HCT116 (cell line): Measurements from ENCODE around the gene SLC25A47. TPM values are rescaled to one million over a fixed set of nuclear protein-coding genes. Genes with fewer than 3 reads are reported as not detected.

Experiments
- ATAC-seq: fragments of 200-7000 bp; cut with Tn5 transposase; 2 replicates; pipeline ENCODE4 v1.9.1; 2020; ENCODE audit warnings: mild to moderate bottlenecking, moderate library complexity
- BruUV-seq: library from RNA; stranded (reverse); fragments of 400-500 nt; replicated peaks from 2 replicates; lab custom pipeline; 2021; lab: Mats Ljungman, UMichigan
- CTCF ChIA-PET: fragments of 300-600 bp; sonication (Branson Sonifier 250); formaldehyde crosslinking; loops from one replicate; lab custom pipeline; 2021; ENCODE audit warnings: antibody characterized with exemption; lab: Charles Lee
- POLR2A ChIA-PET: fragments of 300-600, 350-600 bp; sonication (Branson Sonifier 250); formaldehyde crosslinking; loops from one replicate; lab custom pipeline; 2021; ENCODE audit warnings: antibody characterized with exemption; lab: Charles Lee
- RAD21 ChIA-PET, 2 experiments: fragments of 300-600 bp; sonication (Branson Sonifier 250); formaldehyde crosslinking; loops; one replicate each; lab custom pipeline; 2023; ENCODE audit warnings: low total read pairs in 2 of 2; ENCODE audit not compliant: uncharacterized antibody in 2 of 2, unreplicated experiment in 2 of 2, low non-redundant PET in 1 of 2; lab: Charles Lee
- DNase-seq: peaks from one replicate; pipeline ENCODE4 v3.0.0-alpha.2; 2010; ENCODE audit warnings: low read depth, low spot score
- H2AFZ ChIP-seq: fragments of 200-600 bp; shearing (Covaris generic), sonication (generic); 2 replicates; pipeline ENCODE4 v1.6.1; 2017; ENCODE audit warnings: low read depth, mixed run types, mixed read lengths, antibody characterized with exemption, low read length; ENCODE audit not compliant: poor library complexity, severe bottlenecking
- H3K27ac ChIP-seq: 2 replicates; pipeline ENCODE4 v1.5.1; 2012; ENCODE audit warnings: low read depth, low read length
- H3K27me3 ChIP-seq: fragments of 200-600 bp; sonication (generic); 2 replicates; pipeline ENCODE4 v1.6.1; 2016; ENCODE audit warnings: mixed run types, low read length, mixed read lengths; ENCODE audit not compliant: insufficient read depth
- H3K36me3 ChIP-seq, 2 experiments: fragments of 200-500 bp in 1 of 2; fragments of 200-600 bp in 1 of 2; sonication (Bioruptor generic) in 1 of 2; sonication (generic) in 1 of 2; 2 replicates each; pipeline versions ENCODE4 v1.5.1 to v1.6.1; 2014 to 2016; ENCODE audit warnings: low read length in 2 of 2, inconsistent platforms in 1 of 2, mixed read lengths in 1 of 2, mixed run types in 1 of 2; ENCODE audit not compliant: insufficient read depth in 2 of 2, control insufficient read depth in 1 of 2
- H3K4me1 ChIP-seq, 2 experiments: fragments of 200-600 bp in 1 of 2; sonication (generic) in 1 of 2; 2 replicates each; pipeline versions ENCODE4 v1.5.1 to v1.6.1; 2012 to 2017; ENCODE audit warnings: low read length in 2 of 2, inconsistent platforms in 1 of 2, mild to moderate bottlenecking in 1 of 2, mixed read lengths in 1 of 2, mixed run types in 1 of 2, moderate library complexity in 1 of 2; ENCODE audit not compliant: insufficient read depth in 2 of 2, control insufficient read depth in 1 of 2
- H3K4me2 ChIP-seq: fragments of 200-600 bp; sonication (generic); 2 replicates; pipeline ENCODE4 v1.6.1; 2017; ENCODE audit warnings: mixed run types, low read length, mixed read lengths
- H3K4me3 ChIP-seq, 2 experiments: fragments of 200-600 bp in 1 of 2; sonication (generic) in 1 of 2; replicated peaks in 1 of 2; 2 replicates each; pipeline ENCODE4 v1.5.1; 2011 to 2016; ENCODE audit warnings: low read length in 2 of 2, control low read depth in 1 of 2, low read depth in 1 of 2, mild to moderate bottlenecking in 1 of 2, mixed read lengths in 1 of 2, mixed run types in 1 of 2
- H3K79me2 ChIP-seq: fragments of 200-600 bp; sonication (generic); 2 replicates; pipeline ENCODE4 v1.6.1; 2017; ENCODE audit warnings: mild to moderate bottlenecking, mixed run types, low read length, moderate library complexity, mixed read lengths; ENCODE audit not compliant: insufficient read depth
- H3K9ac ChIP-seq: fragments of 200-600 bp; sonication (generic); 2 replicates; pipeline ENCODE4 v1.6.1; 2016; ENCODE audit warnings: low read length, mixed read lengths
- H3K9me2 ChIP-seq: fragments of 200-600 bp; sonication (generic), shearing (Covaris generic); 2 replicates; pipeline ENCODE4 v1.6.1; 2017; ENCODE audit warnings: mixed run types, mild to moderate bottlenecking, moderate library complexity; ENCODE audit not compliant: insufficient read depth
- H3K9me3 ChIP-seq, 2 experiments: fragments of 200-500 bp in 1 of 2; fragments of 200-600 bp in 1 of 2; sonication (Bioruptor generic) in 1 of 2; sonication (generic) in 1 of 2; 2 replicates each; pipeline ENCODE4 v1.6.1; 2014 to 2017; ENCODE audit warnings: low read length in 2 of 2, mixed read lengths in 2 of 2, inconsistent platforms in 1 of 2, low read depth in 1 of 2, mild to moderate bottlenecking in 1 of 2, mixed run types in 1 of 2, moderate library complexity in 1 of 2; ENCODE audit not compliant: control insufficient read depth in 1 of 2, insufficient read depth in 1 of 2
- H4K20me1 ChIP-seq: fragments of 200-600 bp; sonication (generic), shearing (Covaris generic); 2 replicates; pipeline ENCODE4 v1.6.1; 2017; ENCODE audit warnings: mixed run types, mild to moderate bottlenecking, moderate library complexity; ENCODE audit not compliant: insufficient read depth
- CBX3 ChIP-seq: IDR thresholded peaks from 2 replicates; pipeline ENCODE4 v1.6.1; 2012; ENCODE audit warnings: low read depth
- CEBPB ChIP-seq: IDR thresholded peaks from 2 replicates; pipeline ENCODE4 v1.6.1; 2012; ENCODE audit warnings: low read depth
- ELF1 ChIP-seq: IDR thresholded peaks from 2 replicates; pipeline ENCODE4 v1.6.1; 2012; ENCODE audit warnings: low read depth, borderline replicate concordance
- EZH2 ChIP-seq: fragments of 200-600 bp; sonication (generic); IDR thresholded peaks from 2 replicates; pipeline ENCODE4 v1.6.1; 2017; ENCODE audit warnings: antibody characterized with exemption, mixed run types
- FOSL1 ChIP-seq: IDR thresholded peaks from 2 replicates; pipeline ENCODE4 v1.6.1; 2012; ENCODE audit warnings: low read depth
- RAD21 ChIP-seq: IDR thresholded peaks from 2 replicates; pipeline ENCODE4 v1.6.1; 2012; ENCODE audit warnings: low read depth, mild to moderate bottlenecking
- YY1 ChIP-seq: IDR thresholded peaks from 2 replicates; pipeline ENCODE4 v1.6.1; 2011; ENCODE audit warnings: low read length, low read depth, moderate library complexity, mild to moderate bottlenecking; ENCODE audit not compliant: insufficient replicate concordance; ENCODE audit errors: extremely low read depth
- intact Hi-C: fragments of 100-400 bp; cut with micrococcal nuclease; formaldehyde crosslinking; loops from 2 replicates; pipeline ENCODE4 v1.10.0; 2022
- total RNA-seq: library from RNA; stranded (reverse); gene quantifications from one replicate; pipeline ENCODE4 v1.2.1, GENCODE V29; 2021; ENCODE audit not compliant: unreplicated experiment
- TF ChIP-seq, protein P1 (sequence below), 3 experiments: fragments of 200-600 bp in 1 of 3; sonication (generic) in 1 of 3; IDR thresholded peaks in 2 of 3; conservative IDR thresholded peaks in 1 of 3; 2 replicates each; pipeline ENCODE4 v1.5.1; 2012 to 2017; ENCODE audit warnings: low read depth in 2 of 3, low read length in 2 of 3, antibody characterized with exemption in 1 of 3, borderline replicate concordance in 1 of 3, control low read depth in 1 of 3, mild to moderate bottlenecking in 1 of 3, mixed read lengths in 1 of 3, mixed run types in 1 of 3, moderate library complexity in 1 of 3; ENCODE audit not compliant: insufficient read depth in 1 of 3
- TF ChIP-seq, protein P2 (sequence below): IDR thresholded peaks from 2 replicates; pipeline ENCODE4 v1.6.1; 2012
- TF ChIP-seq, protein P3 (sequence below): IDR thresholded peaks from 2 replicates; pipeline ENCODE4 v1.6.1; 2012; ENCODE audit warnings: low read depth

SLC25A47 gene
- total RNA-seq, 1 experiment from 2014 or later, result 0.17 TPM

DNA sequence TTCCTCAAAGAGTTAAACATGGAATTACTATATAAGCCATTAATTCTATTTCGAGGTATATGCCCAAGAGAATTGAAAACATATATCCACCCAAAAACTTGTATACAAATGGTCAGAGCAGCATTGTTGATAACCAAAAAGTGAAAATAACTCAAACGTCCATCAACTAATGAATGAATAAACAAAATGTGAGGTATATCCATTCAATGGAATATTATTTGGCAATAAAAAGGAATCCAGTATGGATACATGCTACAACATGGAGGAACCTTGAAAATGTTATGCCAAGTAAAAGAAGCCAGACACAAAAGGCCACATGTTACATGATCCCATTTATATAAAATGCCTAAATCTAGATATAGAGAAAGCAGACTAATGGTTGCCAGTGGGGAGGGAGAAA, 36.0 kb downstream of the SLC25A47 start:
- POLR2A ChIA-PET, result no interaction called here
- TF ChIP-seq CBX3 (no peak), EZH2 (no peak), ELF1 (no peak), CEBPB (no peak), RAD21 (no peak), FOSL1 (no peak), YY1 (no peak)
- TF ChIP-seq, protein P1, sequence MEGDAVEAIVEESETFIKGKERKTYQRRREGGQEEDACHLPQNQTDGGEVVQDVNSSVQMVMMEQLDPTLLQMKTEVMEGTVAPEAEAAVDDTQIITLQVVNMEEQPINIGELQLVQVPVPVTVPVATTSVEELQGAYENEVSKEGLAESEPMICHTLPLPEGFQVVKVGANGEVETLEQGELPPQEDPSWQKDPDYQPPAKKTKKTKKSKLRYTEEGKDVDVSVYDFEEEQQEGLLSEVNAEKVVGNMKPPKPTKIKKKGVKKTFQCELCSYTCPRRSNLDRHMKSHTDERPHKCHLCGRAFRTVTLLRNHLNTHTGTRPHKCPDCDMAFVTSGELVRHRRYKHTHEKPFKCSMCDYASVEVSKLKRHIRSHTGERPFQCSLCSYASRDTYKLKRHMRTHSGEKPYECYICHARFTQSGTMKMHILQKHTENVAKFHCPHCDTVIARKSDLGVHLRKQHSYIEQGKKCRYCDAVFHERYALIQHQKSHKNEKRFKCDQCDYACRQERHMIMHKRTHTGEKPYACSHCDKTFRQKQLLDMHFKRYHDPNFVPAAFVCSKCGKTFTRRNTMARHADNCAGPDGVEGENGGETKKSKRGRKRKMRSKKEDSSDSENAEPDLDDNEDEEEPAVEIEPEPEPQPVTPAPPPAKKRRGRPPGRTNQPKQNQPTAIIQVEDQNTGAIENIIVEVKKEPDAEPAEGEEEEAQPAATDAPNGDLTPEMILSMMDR (IDR thresholded peaks at IDR 0.05 in 2 of 3, conservative IDR thresholded peaks at IDR 0.05 in 1 of 3; ENCODE audit: borderline replicate concordance in 1 of 3, insufficient read depth in 1 of 3, low read depth in 2 of 3, low read length in 2 of 3), result no peak
- TF ChIP-seq, protein P2, sequence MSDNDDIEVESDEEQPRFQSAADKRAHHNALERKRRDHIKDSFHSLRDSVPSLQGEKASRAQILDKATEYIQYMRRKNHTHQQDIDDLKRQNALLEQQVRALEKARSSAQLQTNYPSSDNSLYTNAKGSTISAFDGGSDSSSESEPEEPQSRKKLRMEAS, result no peak
- TF ChIP-seq, protein P3, sequence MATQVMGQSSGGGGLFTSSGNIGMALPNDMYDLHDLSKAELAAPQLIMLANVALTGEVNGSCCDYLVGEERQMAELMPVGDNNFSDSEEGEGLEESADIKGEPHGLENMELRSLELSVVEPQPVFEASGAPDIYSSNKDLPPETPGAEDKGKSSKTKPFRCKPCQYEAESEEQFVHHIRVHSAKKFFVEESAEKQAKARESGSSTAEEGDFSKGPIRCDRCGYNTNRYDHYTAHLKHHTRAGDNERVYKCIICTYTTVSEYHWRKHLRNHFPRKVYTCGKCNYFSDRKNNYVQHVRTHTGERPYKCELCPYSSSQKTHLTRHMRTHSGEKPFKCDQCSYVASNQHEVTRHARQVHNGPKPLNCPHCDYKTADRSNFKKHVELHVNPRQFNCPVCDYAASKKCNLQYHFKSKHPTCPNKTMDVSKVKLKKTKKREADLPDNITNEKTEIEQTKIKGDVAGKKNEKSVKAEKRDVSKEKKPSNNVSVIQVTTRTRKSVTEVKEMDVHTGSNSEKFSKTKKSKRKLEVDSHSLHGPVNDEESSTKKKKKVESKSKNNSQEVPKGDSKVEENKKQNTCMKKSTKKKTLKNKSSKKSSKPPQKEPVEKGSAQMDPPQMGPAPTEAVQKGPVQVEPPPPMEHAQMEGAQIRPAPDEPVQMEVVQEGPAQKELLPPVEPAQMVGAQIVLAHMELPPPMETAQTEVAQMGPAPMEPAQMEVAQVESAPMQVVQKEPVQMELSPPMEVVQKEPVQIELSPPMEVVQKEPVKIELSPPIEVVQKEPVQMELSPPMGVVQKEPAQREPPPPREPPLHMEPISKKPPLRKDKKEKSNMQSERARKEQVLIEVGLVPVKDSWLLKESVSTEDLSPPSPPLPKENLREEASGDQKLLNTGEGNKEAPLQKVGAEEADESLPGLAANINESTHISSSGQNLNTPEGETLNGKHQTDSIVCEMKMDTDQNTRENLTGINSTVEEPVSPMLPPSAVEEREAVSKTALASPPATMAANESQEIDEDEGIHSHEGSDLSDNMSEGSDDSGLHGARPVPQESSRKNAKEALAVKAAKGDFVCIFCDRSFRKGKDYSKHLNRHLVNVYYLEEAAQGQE, result no peak
- ATAC-seq, result no peak
- H3K4me1 ChIP-seq, result no peaks in the 10 kb centered on the region
- H3K9me3 ChIP-seq, result no peaks in the 10 kb centered on the region
- no peaks in the 10 kb centered on the region for H4K20me1 ChIP-seq
- no peak overlapping the region for H2AFZ ChIP-seq
- no peak overlapping the region for H3K9ac ChIP-seq
- no peaks in the 10 kb centered on the region for H3K79me2 ChIP-seq
- no TSS peak for BruUV-seq
- DNase-seq, result no peak
- H3K27ac ChIP-seq, result no peak overlapping the region
- no peak overlapping the region for H3K4me3 ChIP-seq
- RAD21 ChIA-PET, result no interaction called here
- no peaks in the 10 kb centered on the region for H3K27me3 ChIP-seq
- H3K4me2 ChIP-seq, result no peak overlapping the region
- intact Hi-C loops, result no loop called here
- peaks cover 19 to 37% of the 10 kb centered on the region in 2 experiments for H3K36me3 ChIP-seq
- H3K9me2 ChIP-seq, result no peaks in the 10 kb centered on the region
- CTCF ChIA-PET, result no interaction called here
